ENCODE measurements around the gene SERAC1.

- TF ChIP-seq CTCF (IDR thresholded peaks at IDR 0.05) (no peak), POLR2AphosphoS5 (IDR thresholded peaks at IDR 0.05) (no peak), POLR2A (IDR thresholded peaks at IDR 0.05) (no peak), EP300 (IDR thresholded peaks at IDR 0.05) (no peak)
These were observed 63.4 kb downstream of the SERAC1 start for GRCh38 chr6:158104696-158105095.

Measured in gastroesophageal sphincter (tissue), 3 donors.